Left ventricle myocardium inferior (tissue), 1 donor: ENCODE measurements around the gene LARGE1. TPM values are rescaled to one million over a fixed set of nuclear protein-coding genes. Genes with fewer than 3 reads are reported as not detected.
"Not testable (repeated sequence)": the region's sequence is repeated elsewhere in the genome, so short reads cannot be mapped to it uniquely, and the experiment has no call there.

ENCODE experiments used
- DNase-seq: peaks from one replicate; pipeline ENCODE4 v3.0.0-alpha.2; 2020
- H3K27ac ChIP-seq: fragments of 200-600 bp; replicated peaks from 2 replicates; pipeline ENCODE4 v1.8.0; 2021
- H3K27me3 ChIP-seq: fragments of 200-600 bp; 2 replicates; pipeline ENCODE4 v1.8.0; 2021; ENCODE audit warnings: low read depth
- H3K36me3 ChIP-seq: fragments of 200-600 bp; 2 replicates; pipeline ENCODE4 v1.8.0; 2021
- H3K4me1 ChIP-seq: fragments of 200-600 bp; 2 replicates; pipeline ENCODE4 v1.8.0; 2021
- H3K4me3 ChIP-seq: fragments of 200-600 bp; 2 replicates; pipeline ENCODE4 v1.8.0; 2021; ENCODE audit warnings: mild to moderate bottlenecking, moderate library complexity
- H3K9me3 ChIP-seq: fragments of 200-600 bp; replicated peaks from 2 replicates; pipeline ENCODE4 v1.8.0; 2021
- CTCF ChIP-seq: fragments of 200-600 bp; IDR thresholded peaks from 2 replicates; pipeline ENCODE4 v1.8.0; 2021; ENCODE audit warnings: antibody characterized with exemption, mild to moderate bottlenecking, borderline replicate concordance
- intact Hi-C: fragments of 100-400 bp; cut with micrococcal nuclease; formaldehyde crosslinking; loops from one replicate; pipeline ENCODE4 v1.11.0; 2022
- total RNA-seq: library from RNA; stranded (reverse); fragmentation: NEBNext Ultra II Directional; extraction: Animal tissue kit (Norgen Biotek cat#: 25700); gene quantifications from one replicate; pipeline ENCODE4 v1.2.1, GENCODE V29; 2021
- donor health status: DM: no; HTN: yes; CAD: no; lungs with severe emphysema.

The LARGE1 gene
- total RNA-seq, 1 donor from 2014 or later, result 117 TPM

GRCh38 chr22:33372875-33373274, 547.4 kb downstream of the LARGE1 start:
- H3K36me3 ChIP-seq, result peaks cover 7% of the 10 kb centered on the region
- H3K4me1 ChIP-seq, result peaks cover 6% of the 10 kb centered on the region
- H3K27me3 ChIP-seq, result no peaks in the 10 kb centered on the region
- intact Hi-C loops, result no loop called here
- peaks cover 7% of the 10 kb centered on the region for H3K9me3 ChIP-seq
- TF ChIP-seq CTCF, result no peak
- H3K27ac ChIP-seq, result no peak overlapping the region
- H3K4me3 ChIP-seq, result no peak overlapping the region
- DNase-seq, result no peak

GRCh38 chr22:33363256-33363655, 557.0 kb downstream of the LARGE1 start:
- H3K27ac ChIP-seq, H3K9me3 ChIP-seq, H3K27me3 ChIP-seq, H3K4me3 ChIP-seq, DNase-seq, H3K4me1 ChIP-seq, H3K36me3 ChIP-seq, intact Hi-C loops: not testable (repeated sequence)

DNA sequence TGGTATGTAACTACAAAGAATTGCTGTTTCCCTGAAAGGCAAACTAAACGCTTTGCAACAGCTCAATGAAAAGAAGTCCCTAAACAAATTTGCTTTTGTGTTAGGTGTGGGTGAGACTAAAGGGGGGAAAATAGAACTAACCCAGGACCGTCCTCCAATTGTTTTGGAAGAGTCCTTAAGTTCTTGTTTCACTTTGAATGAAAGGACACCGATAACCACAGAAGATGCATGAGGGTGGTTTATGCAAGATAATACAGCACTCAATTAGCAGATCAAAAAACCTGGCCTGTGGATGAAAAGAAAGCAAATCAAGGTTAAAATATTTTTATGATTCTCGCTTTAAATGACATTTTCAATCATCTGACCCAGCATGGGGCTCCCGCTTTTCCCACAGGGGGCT, 557.6 kb downstream of the LARGE1 start:
- Histone ChIP-seq H3K9me3 (no peaks in the 10 kb centered on the region), H3K27me3 (no peaks in the 10 kb centered on the region), H3K4me3 (no peak overlapping the region), H3K27ac (no peak overlapping the region), H3K36me3 (no peaks in the 10 kb centered on the region), H3K4me1 (peaks cover 9% of the 10 kb centered on the region)
- DNase-seq, result no peak
- intact Hi-C loops, result no loop called here
- no peak for TF ChIP-seq CTCF

DNA sequence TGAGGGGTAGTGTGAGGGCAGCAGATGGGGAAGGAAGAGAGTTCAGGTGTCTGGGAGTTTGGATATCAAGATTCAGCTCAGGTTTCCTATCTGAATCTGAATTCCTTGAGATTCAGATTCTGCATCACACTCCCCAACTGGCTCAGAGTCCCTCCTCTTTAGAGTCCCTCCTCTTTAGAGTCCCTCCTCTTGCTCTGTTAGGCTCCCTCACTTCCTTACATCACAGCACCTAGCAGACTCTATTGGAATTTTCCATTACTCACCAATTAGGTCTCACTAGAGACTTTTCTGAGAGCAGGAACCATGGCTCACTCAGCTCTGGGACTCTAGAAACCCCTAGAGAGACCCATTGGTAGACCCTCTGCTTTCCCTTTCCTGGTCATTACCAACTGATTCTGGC, 558.7 kb downstream of the LARGE1 start:
- H3K4me3 ChIP-seq, result no peak overlapping the region
- H3K27ac ChIP-seq, result no peak overlapping the region
- TF ChIP-seq CTCF, result no peak
- no peaks in the 10 kb centered on the region for H3K9me3 ChIP-seq
- H3K27me3 ChIP-seq, result no peaks in the 10 kb centered on the region
- intact Hi-C loops, result no loop called here
- H3K36me3 ChIP-seq, result no peaks in the 10 kb centered on the region
- H3K4me1 ChIP-seq, result peaks cover 9% of the 10 kb centered on the region
- DNase-seq, result no peak

DNA sequence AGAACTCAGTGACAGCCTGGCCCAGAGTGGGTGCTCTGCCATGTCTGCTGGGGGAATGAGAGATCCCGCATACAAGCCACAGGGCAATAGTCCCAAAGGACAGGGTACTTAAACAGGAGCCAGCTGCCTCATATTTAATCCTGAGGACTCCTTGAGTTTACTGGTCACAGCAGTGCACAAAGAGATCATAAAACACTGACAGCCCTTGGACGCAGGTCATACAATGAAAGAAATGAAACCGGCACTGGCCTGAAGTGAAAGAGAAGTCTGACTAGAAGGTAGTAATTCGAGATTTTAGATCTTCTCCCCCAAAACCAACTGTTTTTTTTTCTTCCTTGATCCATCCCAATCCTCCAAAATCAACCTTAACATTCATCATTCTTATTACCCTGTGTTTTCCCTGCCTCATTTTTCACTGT, 562.3 kb downstream of the LARGE1 start:
- Histone ChIP-seq H3K36me3 (peaks cover 3% of the 10 kb centered on the region), H3K4me3 (no peak overlapping the region), H3K27me3 (no peaks in the 10 kb centered on the region), H3K4me1 (peaks cover 37% of the 10 kb centered on the region), H3K9me3 (no peaks in the 10 kb centered on the region), H3K27ac (no peak overlapping the region)
- intact Hi-C loops, result no loop called here
- TF ChIP-seq CTCF, result no peak
- DNase-seq, result no peak

DNA sequence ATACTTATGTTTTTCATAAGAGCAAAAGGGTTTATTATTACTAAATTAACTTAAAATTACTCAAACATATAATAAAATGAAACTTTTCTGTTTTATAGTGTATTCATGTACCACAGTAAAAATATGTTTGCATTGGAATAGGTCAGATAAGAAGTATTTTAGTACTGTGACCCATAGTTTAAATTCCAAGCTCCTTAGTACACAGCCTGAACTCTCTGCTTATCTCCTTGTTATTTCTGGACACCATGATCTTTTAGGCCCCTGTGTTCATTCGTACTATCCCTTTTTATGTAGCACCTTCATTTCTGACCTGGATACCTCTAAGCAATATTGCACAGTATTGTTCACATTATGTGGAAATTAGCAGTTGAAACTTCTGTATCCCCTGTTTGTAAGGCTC, 565.3 kb downstream of the LARGE1 start:
- Histone ChIP-seq H3K36me3 (peaks cover 6% of the 10 kb centered on the region), H3K4me3 (no peak overlapping the region), H3K9me3 (no peaks in the 10 kb centered on the region), H3K27ac (peak overlapping the region; percentile 56), H3K4me1 (peaks cover 28% of the 10 kb centered on the region), H3K27me3 (no peaks in the 10 kb centered on the region)
- DNase-seq, result no peak
- intact Hi-C loops, result no loop called here
- no peak for TF ChIP-seq CTCF
